ENCODE results near the gene ABCF1. TPM values are rescaled to one million over a fixed set of nuclear protein-coding genes. Genes with fewer than 3 reads are reported as not detected.

ABCF1 gene
- total and polyA plus RNA-seq, 2 donors (not counting 1 experiment from before 2014, with no cell fraction given): 35.5 to 49.2 TPM

DNA sequence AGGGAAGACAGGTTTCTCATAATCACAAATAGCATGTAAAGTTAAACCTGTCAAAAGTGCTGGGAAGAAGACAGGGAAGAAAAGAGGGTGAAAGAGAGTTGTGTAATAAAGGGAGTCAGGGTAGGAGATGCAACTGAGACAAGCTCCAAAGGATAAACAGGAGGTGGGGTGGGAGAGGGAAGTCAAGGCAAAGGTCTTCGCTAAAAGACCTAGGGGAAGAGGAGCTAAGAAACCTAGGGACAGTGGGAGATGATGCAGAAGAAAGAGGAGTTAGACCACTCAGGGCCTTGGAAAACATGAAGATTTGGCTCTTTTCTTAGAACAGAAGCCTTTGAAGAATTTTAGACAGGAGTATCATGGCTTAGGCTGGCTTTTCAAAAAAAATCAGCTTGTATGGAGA lies 7.1 kb upstream of the ABCF1 start:
- Histone ChIP-seq H3K27ac (ENCODE audit: insufficient read depth, low read length) (no peak overlapping the region), H3K36me3 (ENCODE audit: control insufficient read depth, insufficient read depth, low read length) (peaks cover 9% of the 10 kb centered on the region), H2AFZ (ENCODE audit: low read length) (no peak overlapping the region), H3K4me2 (ENCODE audit: extremely low read depth, insufficient read depth, low read length) (no peak overlapping the region), H3K4me1 (ENCODE audit: control insufficient read depth, extremely low read depth, insufficient read depth, low read length) (no peaks in the 10 kb centered on the region), H3K9ac (ENCODE audit: insufficient read depth, low read length) (no peak overlapping the region), H3K9me3 (ENCODE audit: control insufficient read depth, insufficient read depth, low read depth, low read length) (no peaks in the 10 kb centered on the region), H3K79me2 (ENCODE audit: control insufficient read depth, insufficient read depth, low read length) (no peaks in the 10 kb centered on the region), H3K27me3 (ENCODE audit: control insufficient read depth, insufficient read depth, low read length) (no peaks in the 10 kb centered on the region), H4K20me1 (ENCODE audit: control insufficient read depth, extremely low read depth, insufficient read depth, low read length) (no peaks in the 10 kb centered on the region), H3K4me3 (replicated peaks in 1 of 4; ENCODE audit: control extremely low read depth in 1 of 4, insufficient read depth in 1 of 4, low read depth in 3 of 4, low read length in 4 of 4) (no peak overlapping the region)
- TF ChIP-seq, protein P1, sequence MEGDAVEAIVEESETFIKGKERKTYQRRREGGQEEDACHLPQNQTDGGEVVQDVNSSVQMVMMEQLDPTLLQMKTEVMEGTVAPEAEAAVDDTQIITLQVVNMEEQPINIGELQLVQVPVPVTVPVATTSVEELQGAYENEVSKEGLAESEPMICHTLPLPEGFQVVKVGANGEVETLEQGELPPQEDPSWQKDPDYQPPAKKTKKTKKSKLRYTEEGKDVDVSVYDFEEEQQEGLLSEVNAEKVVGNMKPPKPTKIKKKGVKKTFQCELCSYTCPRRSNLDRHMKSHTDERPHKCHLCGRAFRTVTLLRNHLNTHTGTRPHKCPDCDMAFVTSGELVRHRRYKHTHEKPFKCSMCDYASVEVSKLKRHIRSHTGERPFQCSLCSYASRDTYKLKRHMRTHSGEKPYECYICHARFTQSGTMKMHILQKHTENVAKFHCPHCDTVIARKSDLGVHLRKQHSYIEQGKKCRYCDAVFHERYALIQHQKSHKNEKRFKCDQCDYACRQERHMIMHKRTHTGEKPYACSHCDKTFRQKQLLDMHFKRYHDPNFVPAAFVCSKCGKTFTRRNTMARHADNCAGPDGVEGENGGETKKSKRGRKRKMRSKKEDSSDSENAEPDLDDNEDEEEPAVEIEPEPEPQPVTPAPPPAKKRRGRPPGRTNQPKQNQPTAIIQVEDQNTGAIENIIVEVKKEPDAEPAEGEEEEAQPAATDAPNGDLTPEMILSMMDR (conservative IDR thresholded peaks at IDR 0.05 in 1 of 2, IDR thresholded peaks at IDR 0.05 in 1 of 2; ENCODE audit: low read depth in 1 of 2, low read length in 2 of 2): no peak
- no peak for TF ChIP-seq EZH2 (IDR thresholded peaks at IDR 0.05; ENCODE audit: low read length, missing control alignments)
- no peak for DNase-seq (ENCODE audit: low read depth in 2 of 2)

DNA sequence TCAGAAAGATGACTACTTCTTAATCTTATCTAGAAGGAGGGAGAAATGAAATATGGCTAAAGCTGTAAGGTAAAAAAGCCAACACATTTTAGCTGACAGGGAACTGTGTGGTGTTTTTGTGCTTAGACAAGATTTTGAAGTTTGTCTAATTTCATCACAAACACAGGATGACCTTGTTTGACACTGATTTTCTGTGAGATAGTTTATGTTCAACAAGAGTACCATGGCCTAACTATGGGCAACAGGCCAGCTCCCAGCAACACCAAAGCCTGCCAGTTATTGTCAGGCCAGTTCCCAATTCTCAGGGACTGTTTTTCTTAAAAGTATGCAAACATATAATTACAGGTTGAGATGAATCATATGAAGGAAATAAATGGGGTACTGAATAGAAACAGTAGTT lies 5.5 kb upstream of the ABCF1 start:
- TF ChIP-seq, protein P1 (conservative IDR thresholded peaks at IDR 0.05 in 1 of 2, IDR thresholded peaks at IDR 0.05 in 1 of 2; ENCODE audit: low read depth in 1 of 2, low read length in 2 of 2): no peak
- TF ChIP-seq EZH2 (IDR thresholded peaks at IDR 0.05; ENCODE audit: low read length, missing control alignments): no peak

DNA sequence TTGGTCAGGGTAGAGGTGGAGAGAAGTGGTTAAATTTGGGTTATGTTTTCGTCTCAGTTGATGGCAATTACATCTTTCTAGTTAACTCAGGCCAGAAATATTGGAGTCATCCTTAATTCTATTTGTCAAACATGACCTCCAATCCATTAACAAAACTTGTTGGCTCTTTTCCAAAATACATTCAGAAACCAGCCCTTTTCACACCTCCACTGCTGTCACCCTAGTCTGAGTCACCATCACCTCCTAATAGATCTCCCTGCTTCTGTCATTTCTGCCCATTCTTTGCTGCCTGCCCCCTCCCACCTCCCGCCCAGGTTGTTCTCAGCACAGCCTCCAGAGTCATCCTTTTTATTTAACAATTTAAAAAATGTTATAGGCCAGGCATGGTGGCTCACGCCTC lies 3.0 kb upstream of the ABCF1 start:
- H2AFZ ChIP-seq (ENCODE audit: low read length): no peak overlapping the region
- H3K9ac ChIP-seq (ENCODE audit: insufficient read depth, low read length): no peak overlapping the region
- H3K4me3 ChIP-seq (replicated peaks in 1 of 4; ENCODE audit: control extremely low read depth in 1 of 4, insufficient read depth in 1 of 4, low read depth in 3 of 4, low read length in 4 of 4): no peak overlapping the region
- TF ChIP-seq, protein P1 (conservative IDR thresholded peaks at IDR 0.05 in 1 of 2, IDR thresholded peaks at IDR 0.05 in 1 of 2; ENCODE audit: low read depth in 1 of 2, low read length in 2 of 2): no peak
- TF ChIP-seq EZH2 (IDR thresholded peaks at IDR 0.05; ENCODE audit: low read length, missing control alignments): no peak
- no peaks in the 10 kb centered on the region for H3K9me3 ChIP-seq (ENCODE audit: control insufficient read depth, insufficient read depth, low read depth, low read length)
- no peaks in the 10 kb centered on the region for H4K20me1 ChIP-seq (ENCODE audit: control insufficient read depth, extremely low read depth, insufficient read depth, low read length)
- H3K27me3 ChIP-seq (ENCODE audit: control insufficient read depth, insufficient read depth, low read length): no peaks in the 10 kb centered on the region
- no peaks in the 10 kb centered on the region for H3K36me3 ChIP-seq (ENCODE audit: control insufficient read depth, insufficient read depth, low read length)
- DNase-seq (ENCODE audit: low read depth in 2 of 2): no peak
- H3K4me1 ChIP-seq (ENCODE audit: control insufficient read depth, extremely low read depth, insufficient read depth, low read length): peaks cover 13% of the 10 kb centered on the region
- peaks cover 18% of the 10 kb centered on the region for H3K79me2 ChIP-seq (ENCODE audit: control insufficient read depth, insufficient read depth, low read length)
- no peak overlapping the region for H3K27ac ChIP-seq (ENCODE audit: insufficient read depth, low read length)
- H3K4me2 ChIP-seq (ENCODE audit: extremely low read depth, insufficient read depth, low read length): no peak overlapping the region

More for the DNA sequence above, 5.5 kb upstream of the ABCF1 start:
- Histone ChIP-seq H3K4me1 (ENCODE audit: control insufficient read depth, extremely low read depth, insufficient read depth, low read length) (peaks cover 4% of the 10 kb centered on the region), H3K36me3 (ENCODE audit: control insufficient read depth, insufficient read depth, low read length) (peaks cover 9% of the 10 kb centered on the region), H3K9me3 (ENCODE audit: control insufficient read depth, insufficient read depth, low read depth, low read length) (no peaks in the 10 kb centered on the region), H3K27ac (ENCODE audit: insufficient read depth, low read length) (no peak overlapping the region), H3K79me2 (ENCODE audit: control insufficient read depth, insufficient read depth, low read length) (no peaks in the 10 kb centered on the region), H3K9ac (ENCODE audit: insufficient read depth, low read length) (no peak overlapping the region), H2AFZ (ENCODE audit: low read length) (no peak overlapping the region), H3K4me3 (replicated peaks in 1 of 4; ENCODE audit: control extremely low read depth in 1 of 4, insufficient read depth in 1 of 4, low read depth in 3 of 4, low read length in 4 of 4) (no peak overlapping the region), H3K4me2 (ENCODE audit: extremely low read depth, insufficient read depth, low read length) (no peak overlapping the region), H4K20me1 (ENCODE audit: control insufficient read depth, extremely low read depth, insufficient read depth, low read length) (no peaks in the 10 kb centered on the region), H3K27me3 (ENCODE audit: control insufficient read depth, insufficient read depth, low read length) (no peaks in the 10 kb centered on the region)
- DNase-seq (ENCODE audit: low read depth in 2 of 2): peak in 1 of 2 donors; percentile 21
